GM12873 (cell line): ENCODE data around the gene OPALIN.

Experiments
- CTCF ChIP-seq: IDR thresholded peaks from 2 replicates; pipeline ENCODE4 v1.5.1; 2012; ENCODE audit warnings: low read depth, mild to moderate bottlenecking, moderate library complexity, low read length, control low read depth; ENCODE audit not compliant: insufficient read depth; ENCODE audit errors: missing control alignments

The OPALIN gene

GRCh38 chr10:96374004-96374403, 15.2 kb upstream of the OPALIN start:
- no peak for TF ChIP-seq CTCF

GRCh38 chr10:96371356-96371755, 12.6 kb upstream of the OPALIN start:
- no peak for TF ChIP-seq CTCF

- peak; percentile 90 for TF ChIP-seq CTCF
These were observed 11.9 kb upstream of the OPALIN start for GRCh38 chr10:96370584-96371157.

- TF ChIP-seq CTCF = no peak
These were observed 11.2 kb upstream of the OPALIN start for GRCh38 chr10:96369890-96370583.

GRCh38 chr10:96368971-96369370, 10.2 kb upstream of the OPALIN start:
- no peak for TF ChIP-seq CTCF

- TF ChIP-seq CTCF = no peak
These were observed 8.7 kb upstream of the OPALIN start for GRCh38 chr10:96367470-96367869.

GRCh38 chr10:96366508-96366907, 7.7 kb upstream of the OPALIN start:
- TF ChIP-seq CTCF = no peak
